IMR-90 (cell line): ENCODE data around the gene ANKRD40CL.

Experiments
- BHLHE40 ChIP-seq: fragments of 150-350 bp; IDR thresholded peaks from 2 replicates; pipeline ENCODE4 v1.6.1; 2016; ENCODE audit warnings: mild to moderate bottlenecking, low read depth, low read length
- CEBPB ChIP-seq: IDR thresholded peaks from 2 replicates; pipeline ENCODE4 v1.6.1; 2012; ENCODE audit warnings: low read depth, low read length, improper control_type of control experiment
- CHD1 ChIP-seq: IDR thresholded peaks from 2 replicates; pipeline ENCODE4 v1.6.1; 2012; ENCODE audit warnings: low read depth, low read length, improper control_type of control experiment
- CTCF ChIP-seq: conservative IDR thresholded peaks from 2 replicates; pipeline ENCODE4 v1.5.1; 2012; ENCODE audit warnings: mild to moderate bottlenecking, low read depth, low read length, improper control_type of control experiment
- FOS ChIP-seq: fragments of 150-350 bp; IDR thresholded peaks from 2 replicates; pipeline ENCODE4 v1.6.1; 2016; ENCODE audit warnings: low read depth, low read length
- MXI1 ChIP-seq: IDR thresholded peaks from 2 replicates; pipeline ENCODE4 v1.6.1; 2012; ENCODE audit warnings: low read depth, mild to moderate bottlenecking, low read length, moderate library complexity, borderline replicate concordance
- POLR2A ChIP-seq: IDR thresholded peaks from 2 replicates; pipeline ENCODE4 v1.6.1; 2012; ENCODE audit warnings: mild to moderate bottlenecking, low read depth, low read length
- RAD21 ChIP-seq: IDR thresholded peaks from 2 replicates; pipeline ENCODE4 v1.6.1; 2012; ENCODE audit warnings: low read length, improper control_type of control experiment
- RFX5 ChIP-seq: IDR thresholded peaks from 2 replicates; pipeline ENCODE4 v1.8.0; 2012; ENCODE audit warnings: low read depth, mild to moderate bottlenecking, low read length, moderate library complexity
- SMC3 ChIP-seq: fragments of 150-350 bp; IDR thresholded peaks from 2 replicates; pipeline ENCODE4 v1.6.1; 2016; ENCODE audit warnings: low read depth, mild to moderate bottlenecking, antibody characterized with exemption, low read length, moderate library complexity
- USF2 ChIP-seq: fragments of 150-350 bp; IDR thresholded peaks from 2 replicates; pipeline ENCODE4 v1.6.1; 2017; ENCODE audit warnings: mild to moderate bottlenecking, antibody characterized with exemption, low read length, low read depth

GRCh38 chr17:50737118-50737698, 30.1 kb downstream of the ANKRD40CL start:
- no peak for TF ChIP-seq RFX5
- no peak for TF ChIP-seq CTCF
- no peak for TF ChIP-seq POLR2A
- no peak for TF ChIP-seq MXI1
- no peak for TF ChIP-seq RAD21
- TF ChIP-seq FOS = no peak
- TF ChIP-seq CEBPB = no peak
- TF ChIP-seq USF2 = no peak
- no peak for TF ChIP-seq BHLHE40
- no peak for TF ChIP-seq CHD1
- no peak for TF ChIP-seq SMC3
